Spleen (tissue), 7 donors: ENCODE results near the gene HIGD1A.

ENCODE experiments used
- CTCF ChIP-seq, 11 experiments: fragments of 200-600 bp in 7 of 11; fragments of 450-650 bp in 4 of 11; sonication (generic) in 4 of 11; IDR thresholded peaks in 8 of 11; conservative IDR thresholded peaks in 3 of 11; 1 replicate in 7 of 11; 2 replicates in 4 of 11; pipeline versions ENCODE4 v1.4.0 to v1.8.0; 2016 to 2021; ENCODE audit warnings: antibody characterized with exemption in 11 of 11, inconsistent platforms in 4 of 11, mild to moderate bottlenecking in 1 of 11
- POLR2A ChIP-seq, 3 donors: fragments of 450-650 bp; IDR thresholded peaks; one replicate each; pipeline ENCODE4 v1.5.1; 2017; ENCODE audit warnings: antibody characterized with exemption in 3 of 3, mild to moderate bottlenecking in 1 of 3
- POLR2AphosphoS5 ChIP-seq, 3 donors: sonication (generic); formaldehyde crosslinking; IDR thresholded peaks; one replicate each; pipeline ENCODE4 v1.5.1; 2017; ENCODE audit warnings: antibody characterized with exemption in 3 of 3
- donor health status: DM: no; HTN: no; CAD: no; lungs with moderate emphysema.
- donor health status: DM: no; HTN: no; CAD: no.
- donor health status: DM: no; HTN: no; CAD: no.

GRCh38 chr3:42742259-42742658 lies 62.0 kb downstream of the HIGD1A start:
- TF ChIP-seq CTCF (IDR thresholded peaks at IDR 0.05 in 8 of 11, conservative IDR thresholded peaks at IDR 0.05 in 3 of 11): no peak
- no peak for TF ChIP-seq POLR2A (IDR thresholded peaks at IDR 0.05)
- no peak for TF ChIP-seq POLR2AphosphoS5 (IDR thresholded peaks at IDR 0.05)
